Left kidney (tissue), 2 donors: ENCODE measurements around the gene ERN1. TPM values are rescaled to one million over a fixed set of nuclear protein-coding genes. Genes with fewer than 3 reads are reported as not detected.

Experiments
- DNase-seq: peaks from one replicate; pipeline ENCODE4 v3.0.0-alpha.2; 2013
- polyA plus RNA-seq: library from polyadenylated mRNA; unstranded; fragments of 120-200 nt; gene quantifications from one replicate; pipeline ENCODE4 v1.2.1, GENCODE V29; 2013; ENCODE audit not compliant: insufficient read length

Gene ERN1
- polyA plus RNA-seq, 1 donor: 8.7 TPM

GRCh38 chr17:64004903-64005733, 124.8 kb downstream of the ERN1 start:
- DNase-seq: no peak

DNA sequence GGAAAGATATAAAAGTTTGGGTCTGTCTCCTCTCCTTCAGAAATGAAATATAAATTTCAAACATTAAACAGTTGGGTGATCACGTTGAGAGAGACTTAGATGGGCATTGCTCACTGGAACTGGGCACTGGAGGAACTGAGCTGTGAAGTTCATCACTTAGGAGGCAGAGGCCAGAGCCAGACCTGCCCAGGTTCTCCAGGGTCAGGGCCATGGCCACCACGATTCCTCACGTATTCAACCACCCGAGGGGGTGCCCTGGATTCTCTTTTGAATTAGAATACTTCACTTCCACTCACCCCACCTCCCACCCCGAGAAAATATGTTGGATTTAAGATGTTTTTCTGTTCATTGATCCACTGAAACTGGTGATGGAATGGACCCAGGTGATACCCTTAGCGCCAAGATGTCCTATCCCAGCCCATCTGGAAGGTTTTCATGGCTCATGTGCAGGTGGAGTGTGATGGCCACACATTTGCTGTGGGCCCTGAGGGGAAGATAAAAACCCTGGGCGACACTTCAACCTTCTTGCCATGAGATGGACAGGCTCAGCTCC, 125.7 kb downstream of the ERN1 start:
- no peak for DNase-seq

DNA sequence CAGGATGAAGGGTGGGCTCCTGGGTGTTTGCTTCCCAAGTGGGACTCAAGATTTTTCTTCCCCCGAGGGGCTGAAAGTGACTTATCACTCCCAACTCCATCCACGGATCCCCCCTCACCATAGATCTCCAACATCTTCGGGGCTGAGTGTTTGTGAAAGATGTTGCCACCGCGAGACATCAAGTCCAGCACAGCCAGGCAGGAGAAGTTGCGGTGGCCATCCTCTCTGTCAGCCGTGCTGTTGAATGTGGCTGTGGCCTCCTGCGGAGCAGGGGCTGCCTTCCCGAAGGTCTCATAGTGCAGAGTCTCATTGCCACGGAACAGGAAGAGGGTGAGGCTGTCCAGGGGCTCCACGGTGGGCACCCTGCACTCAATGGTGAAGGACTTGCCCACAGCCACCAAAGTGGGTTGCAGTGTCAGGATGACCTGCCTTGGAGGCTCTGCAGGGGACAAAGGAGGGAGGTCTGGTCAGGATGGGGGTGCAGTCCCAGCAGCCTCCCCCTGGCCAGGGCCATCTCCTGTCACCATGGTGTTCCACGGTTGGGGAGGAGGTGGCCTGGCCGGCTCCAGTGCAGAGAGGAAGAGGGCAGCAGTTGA, 126.3 kb downstream of the ERN1 start:
- no peak for DNase-seq

- no peak for DNase-seq
Observed at GRCh38 chr17:64002658-64003525, 127.1 kb downstream of the ERN1 start.

- no peak for DNase-seq
Observed at GRCh38 chr17:64001763-64002529, 128.0 kb downstream of the ERN1 start.

- no peak for DNase-seq
Observed at GRCh38 chr17:64001091-64001579, 128.8 kb downstream of the ERN1 start.

DNA sequence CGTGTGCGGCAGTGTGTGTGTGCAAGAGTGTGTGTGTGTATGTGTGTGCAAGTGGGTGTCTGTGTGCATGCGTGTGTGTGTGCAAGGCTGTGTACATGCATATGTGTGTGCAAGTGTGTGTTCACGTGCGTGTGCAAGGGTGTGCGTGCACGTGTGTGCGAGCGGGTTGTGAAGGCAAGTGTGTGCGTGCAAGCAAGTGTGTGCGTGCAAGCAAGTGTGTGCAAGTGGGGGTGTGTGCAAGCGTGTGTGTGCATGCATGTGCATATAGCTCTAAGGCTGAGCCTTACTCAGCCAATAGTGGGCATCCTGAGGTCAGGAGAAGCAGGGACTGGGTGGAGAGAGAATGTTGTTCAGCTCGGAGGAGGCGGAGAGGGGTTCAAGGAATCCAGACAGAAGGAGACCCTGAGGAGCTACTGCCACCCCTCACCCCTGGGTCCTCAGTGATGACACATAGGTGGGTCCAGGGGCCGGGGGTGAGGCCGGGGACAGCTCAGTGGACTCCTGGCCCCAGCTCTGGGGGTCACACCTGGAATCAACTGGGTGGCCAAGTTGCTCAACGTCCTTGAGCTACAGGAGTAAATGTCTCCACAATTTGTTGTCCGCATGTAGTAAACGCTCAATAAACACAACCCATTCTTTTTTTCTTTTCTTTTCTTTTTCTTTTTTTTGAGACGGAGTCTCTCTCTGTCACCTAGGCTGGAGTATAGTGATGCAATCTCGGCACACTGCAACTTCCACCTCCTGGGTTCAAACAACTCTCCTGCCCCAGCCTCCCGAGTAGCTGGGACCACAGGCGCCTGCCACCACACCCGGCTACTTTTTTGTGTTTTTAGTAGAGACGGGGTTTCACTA, 130.0 kb downstream of the ERN1 start:
- no peak for DNase-seq

DNA sequence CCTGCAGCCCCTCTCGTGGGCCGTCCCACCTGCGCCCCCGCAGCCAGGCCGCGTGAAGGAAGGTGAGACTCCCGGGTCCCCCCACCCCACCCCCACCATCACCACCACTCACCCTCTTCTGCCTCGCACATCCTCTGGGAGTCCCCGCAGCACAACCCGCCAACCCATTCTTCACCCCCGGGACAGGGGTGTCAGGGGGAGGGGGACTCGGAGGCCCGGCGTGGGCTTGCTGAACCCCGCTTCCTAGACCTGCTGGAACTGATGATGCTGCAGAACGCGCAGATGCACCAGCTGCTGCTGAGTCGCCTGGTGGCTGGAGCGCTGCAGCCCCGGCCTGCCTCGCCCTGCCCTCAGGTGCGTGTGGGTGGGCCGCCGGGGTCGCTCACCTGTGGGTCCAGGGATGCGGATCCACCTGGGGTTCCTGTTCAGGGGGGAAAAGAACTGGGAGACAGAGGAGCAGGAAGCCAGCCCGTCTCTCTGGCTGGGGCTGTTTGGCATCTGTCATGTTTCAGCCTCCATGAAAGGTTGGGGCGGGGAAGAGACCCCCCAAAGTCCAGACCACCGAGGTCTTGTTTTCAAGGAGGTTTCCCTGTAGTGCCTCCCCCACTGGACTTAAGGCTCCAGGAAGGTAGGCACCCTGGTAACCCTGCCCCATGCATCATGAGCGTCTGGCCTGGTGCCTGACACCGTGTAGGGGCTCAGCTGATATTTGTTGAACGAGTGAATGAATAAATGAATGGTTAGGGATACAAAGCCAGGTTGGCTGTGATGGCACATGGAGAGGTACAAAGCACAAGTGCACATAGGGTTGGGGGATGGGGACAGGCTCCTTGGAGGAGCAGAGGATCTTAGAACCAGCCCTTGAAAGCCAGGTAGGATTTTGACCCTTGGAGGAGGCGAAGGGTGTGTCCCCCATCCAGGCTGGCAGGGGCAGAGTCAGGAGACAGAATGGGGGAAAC, 130.9 kb downstream of the ERN1 start:
- DNase-seq: no peak

DNA sequence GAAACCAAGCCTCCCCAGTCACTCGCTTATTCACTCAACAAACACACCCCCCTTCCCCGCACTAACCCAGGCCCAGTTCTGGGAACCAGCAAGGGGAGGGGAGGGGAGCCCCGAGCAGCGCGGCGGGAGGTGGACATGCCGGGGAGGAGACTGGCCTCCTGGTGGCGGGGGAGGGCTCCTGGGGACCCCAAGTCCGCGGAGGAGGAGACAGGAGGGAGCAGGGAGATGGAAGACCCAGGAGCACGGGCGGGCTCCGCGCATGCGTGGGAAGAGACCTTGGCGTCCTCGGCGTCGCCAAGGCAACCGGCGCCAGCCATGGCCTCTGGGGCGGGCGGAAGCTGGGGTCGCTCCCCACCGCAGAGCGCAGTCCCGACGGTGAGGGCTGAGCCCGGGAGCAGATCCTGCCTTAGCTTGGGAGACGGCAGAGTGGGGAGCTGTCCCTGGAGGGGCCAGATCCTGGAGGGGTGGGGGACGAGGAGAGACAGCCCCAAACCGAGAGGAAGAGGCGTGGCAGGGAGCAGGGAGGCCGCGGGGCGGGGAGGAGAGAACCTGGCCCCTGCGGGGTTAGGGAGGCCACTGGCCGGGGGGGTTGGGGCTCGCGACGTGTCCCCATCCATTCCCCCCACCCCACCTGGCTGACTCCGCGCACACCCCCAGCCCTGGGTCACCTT, 131.8 kb downstream of the ERN1 start, which contains the start of gene PRR29:
Gene PRR29 (plus strand): TSS at position 302 of the 671 bp plus-strand sequence. CDS start 14 bp downstream, at position 316.
- DNase-seq: peak; percentile 79

GRCh38 chr17:63997341-63998048, 132.4 kb downstream of the ERN1 start:
- no peak for DNase-seq

- no peak for DNase-seq
Observed at GRCh38 chr17:63996430-63997182, 133.3 kb downstream of the ERN1 start.

DNA sequence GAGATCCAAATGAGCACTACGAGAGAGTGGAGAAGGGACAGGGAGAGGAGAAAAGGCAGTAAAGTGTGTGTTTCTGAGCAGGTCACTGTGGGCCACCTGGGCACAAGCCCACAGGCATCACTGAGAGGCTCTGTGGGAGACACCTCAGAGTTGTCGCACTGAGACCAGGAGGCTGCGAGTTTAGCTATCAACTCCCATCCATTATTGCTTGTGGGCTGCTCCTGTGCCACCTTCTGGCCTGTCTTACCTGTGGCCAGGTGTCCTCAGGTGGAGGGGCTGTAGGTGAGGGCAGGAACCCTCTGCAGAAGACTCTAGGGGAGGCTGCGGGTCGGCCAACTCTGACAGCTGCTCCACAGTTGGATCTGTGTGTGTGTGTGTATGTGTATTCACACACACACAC, 134.3 kb downstream of the ERN1 start:
- no peak for DNase-seq

DNA sequence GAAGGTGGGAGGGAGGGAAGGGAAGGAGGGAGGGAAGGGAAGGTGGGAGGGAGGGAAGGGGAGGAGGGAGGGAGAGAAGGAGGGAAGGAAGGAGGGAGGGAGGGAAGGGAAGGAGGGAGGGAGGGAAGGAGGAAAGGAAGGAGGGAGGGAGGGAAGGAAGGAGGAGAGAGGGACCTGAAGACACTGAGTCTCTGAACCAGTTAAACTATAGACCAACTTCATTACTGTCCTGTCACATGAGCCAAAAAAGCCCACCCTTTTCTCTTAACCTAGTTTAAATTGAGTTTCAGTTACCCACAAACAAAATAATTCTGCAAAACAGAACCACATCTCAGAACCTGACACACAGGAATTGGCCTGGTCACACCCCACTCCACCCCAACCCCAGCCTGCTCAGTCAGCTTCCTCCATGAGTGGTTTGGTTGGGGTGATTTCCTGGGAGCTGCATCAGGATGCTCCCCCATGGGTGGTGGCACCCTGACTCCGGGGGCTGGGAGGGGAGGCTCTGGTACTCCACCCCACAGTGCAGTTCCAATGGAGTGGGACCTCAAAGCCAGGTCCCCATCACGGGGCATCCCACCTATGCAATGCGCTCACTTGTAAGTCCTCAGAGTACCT, 136.5 kb downstream of the ERN1 start:
- no peak for DNase-seq

DNA sequence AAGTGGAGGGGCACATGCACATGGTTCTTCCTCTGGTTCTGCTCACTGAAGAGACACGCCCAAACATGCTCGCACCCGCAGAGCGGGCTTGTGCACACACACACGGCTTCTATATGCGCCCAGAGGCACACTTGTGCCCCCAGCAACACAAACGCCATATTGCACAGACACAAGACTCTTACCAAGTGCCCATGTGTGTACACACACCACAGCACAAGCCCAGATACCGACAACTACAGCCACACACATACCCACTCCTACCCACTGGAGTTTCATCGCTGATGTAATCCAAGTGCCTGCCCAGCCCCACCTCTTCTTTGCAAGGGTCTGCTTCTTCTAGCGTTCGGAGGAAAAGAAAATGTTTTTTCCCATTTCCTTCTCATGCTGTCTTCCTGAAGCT, 138.3 kb downstream of the ERN1 start:
- no peak for DNase-seq

DNA sequence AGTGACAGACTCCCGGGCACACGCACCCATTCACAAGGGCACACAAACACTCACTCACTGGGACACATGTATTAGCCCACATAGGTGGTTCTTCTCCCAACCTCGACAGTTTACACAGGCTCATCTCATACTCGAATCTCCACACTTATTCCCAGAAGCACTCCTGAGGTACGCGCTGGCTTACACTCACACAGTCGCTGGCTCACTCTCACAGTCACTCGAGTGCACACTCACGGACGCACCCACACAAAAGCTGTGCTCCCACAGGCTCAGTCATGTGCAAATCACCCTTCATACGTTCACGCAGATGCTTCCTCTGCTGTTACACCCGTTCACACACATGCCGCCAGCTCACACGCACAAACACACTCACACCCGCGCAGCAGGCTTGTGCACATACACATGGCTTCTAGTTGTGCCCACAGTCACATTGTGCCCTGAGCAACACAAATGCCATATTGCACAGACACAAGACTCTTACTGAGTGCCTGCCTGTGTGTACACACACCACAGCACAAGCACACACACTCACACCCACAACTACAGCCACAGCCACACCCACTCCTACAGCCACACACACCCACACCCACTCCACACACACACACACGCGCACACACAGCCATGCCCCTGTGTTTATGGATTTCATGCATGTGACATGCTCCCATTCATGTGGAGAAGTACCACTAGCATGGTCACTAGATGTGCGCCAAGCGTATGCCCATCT, 140.2 kb downstream of the ERN1 start:
- no peak for DNase-seq
